GM12891 (cell line): Measurements from ENCODE around the gene RANBP10.

ENCODE experiments used
- DNase-seq: peaks from one replicate; pipeline ENCODE4 v3.0.0; 2011; ENCODE audit warnings: low spot score; ENCODE audit not compliant: insufficient read length
- FAIRE-seq: peaks from 2 replicates; lab custom pipeline; 2011; peaks lifted over from hg19 to GRCh38; lab: Jason Lieb, UNC
- PAX5 ChIP-seq: IDR thresholded peaks from 2 replicates; pipeline ENCODE4 v1.6.1; 2011; ENCODE audit warnings: low read length, moderate library complexity, mild to moderate bottlenecking; ENCODE audit not compliant: insufficient read depth, severe bottlenecking
- POLR2A ChIP-seq: IDR thresholded peaks from 2 replicates; pipeline ENCODE4 v1.6.1; 2011; ENCODE audit warnings: low read depth, low read length, control low read depth
- POLR2AphosphoS5 ChIP-seq: IDR thresholded peaks from 2 replicates; pipeline ENCODE4 v1.6.1; 2011; ENCODE audit warnings: low read depth, low read length, control low read depth
- POU2F2 ChIP-seq: IDR thresholded peaks from 2 replicates; pipeline ENCODE4 v1.6.1; 2011; ENCODE audit warnings: low read depth, mild to moderate bottlenecking, control low read depth, low read length, moderate library complexity
- SPI1 ChIP-seq: IDR thresholded peaks from 2 replicates; pipeline ENCODE4 v1.6.1; 2011; ENCODE audit warnings: low read depth, low read length, control low read depth
- TAF1 ChIP-seq: IDR thresholded peaks from 2 replicates; pipeline ENCODE4 v1.6.1; 2011; ENCODE audit warnings: low read depth, low read length, control low read depth

RANBP10 gene

GRCh38 chr16:67804853-67805542 is 1.4 kb downstream of the RANBP10 start:
- no peak for DNase-seq
- peak; percentile 20 for FAIRE-seq
- TF ChIP-seq TAF1 (no peak), POLR2AphosphoS5 (no peak), PAX5 (no peak), POLR2A (no peak)

DNA sequence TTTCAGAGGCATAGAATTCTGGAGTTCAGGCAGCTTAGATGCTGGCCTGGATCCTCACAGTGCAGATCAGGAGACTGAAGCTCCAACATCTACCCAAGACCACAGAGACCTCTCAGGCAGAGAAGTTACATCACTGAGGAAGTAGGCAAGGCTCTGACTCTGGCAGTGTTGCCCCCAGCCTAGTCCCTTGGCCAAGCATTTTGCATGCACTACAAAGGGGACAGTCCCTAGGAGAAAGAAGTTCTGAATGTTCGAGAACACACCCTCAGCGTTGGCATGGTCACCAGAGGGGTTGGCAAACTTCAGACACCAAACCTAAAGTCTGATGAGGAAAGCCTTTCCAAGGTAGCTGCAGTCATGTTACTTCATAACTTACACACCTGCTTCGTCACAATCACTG is 2.5 kb downstream of the RANBP10 start:
- TF ChIP-seq PAX5 (no peak), SPI1 (peak; percentile 47), POU2F2 (peak; percentile 75)
- FAIRE-seq (peak; percentile 54), DNase-seq (no peak)

DNA sequence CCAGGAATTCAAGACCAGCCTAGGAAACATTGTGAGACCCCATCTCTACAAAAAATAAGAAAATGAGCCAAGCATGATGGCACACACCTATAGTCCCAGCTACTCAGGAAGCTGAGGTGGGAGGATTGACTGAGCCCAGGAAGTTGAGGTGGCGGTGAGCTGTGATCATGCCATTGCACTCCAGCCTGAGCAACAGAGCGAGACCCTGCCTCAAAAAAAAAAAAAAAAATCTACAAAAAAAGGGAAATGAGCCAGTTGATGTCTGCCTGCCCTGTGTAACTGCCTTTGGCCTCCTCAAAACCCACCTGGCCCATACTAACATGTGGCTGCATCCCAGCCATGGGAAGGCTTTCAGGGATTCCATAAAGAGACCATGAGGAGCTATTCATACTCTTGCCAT is 4.5 kb downstream of the RANBP10 start:
- DNase-seq (no peak), FAIRE-seq (peak; percentile 74)
- TF ChIP-seq SPI1: peak; percentile 89
- TF ChIP-seq POLR2A: no peak
- TF ChIP-seq PAX5: peak; percentile 82
- no peak for TF ChIP-seq TAF1

GRCh38 chr16:67801241-67801640 is 5.1 kb downstream of the RANBP10 start:
- no peak for DNase-seq
- no peak for TF ChIP-seq SPI1
- no peak for TF ChIP-seq TAF1
- TF ChIP-seq PAX5: no peak
- TF ChIP-seq POLR2AphosphoS5: no peak
- FAIRE-seq: no peak

DNA sequence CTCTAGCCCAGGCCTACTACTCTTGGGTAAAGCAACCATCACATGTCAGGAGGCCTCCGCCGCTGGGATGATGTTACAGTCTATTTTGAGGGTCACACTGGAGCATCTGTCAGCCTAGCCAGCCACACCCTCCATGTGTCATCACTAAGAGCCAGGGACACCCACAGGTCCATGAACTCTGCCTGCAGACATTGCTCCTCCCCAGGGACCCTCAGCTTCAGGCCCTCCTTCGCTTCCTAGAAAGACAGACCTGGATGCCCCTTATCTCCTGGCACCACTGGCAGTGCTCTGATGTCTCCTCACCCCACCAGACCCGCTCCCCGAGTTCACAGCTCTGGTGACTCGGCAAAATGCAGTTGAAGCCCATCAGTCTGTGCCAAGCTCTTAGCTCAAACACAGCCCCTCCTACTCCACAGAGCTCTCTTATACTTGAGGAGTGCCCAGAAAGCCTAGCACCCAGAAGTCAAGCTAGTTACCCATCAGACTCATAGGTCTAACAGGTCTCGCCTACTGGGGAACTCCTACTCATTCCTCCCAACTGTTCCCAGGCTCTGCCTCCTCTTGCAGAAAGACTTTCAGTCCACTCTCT is 5.9 kb downstream of the RANBP10 start:
- DNase-seq (no peak), FAIRE-seq (no peak)

DNA sequence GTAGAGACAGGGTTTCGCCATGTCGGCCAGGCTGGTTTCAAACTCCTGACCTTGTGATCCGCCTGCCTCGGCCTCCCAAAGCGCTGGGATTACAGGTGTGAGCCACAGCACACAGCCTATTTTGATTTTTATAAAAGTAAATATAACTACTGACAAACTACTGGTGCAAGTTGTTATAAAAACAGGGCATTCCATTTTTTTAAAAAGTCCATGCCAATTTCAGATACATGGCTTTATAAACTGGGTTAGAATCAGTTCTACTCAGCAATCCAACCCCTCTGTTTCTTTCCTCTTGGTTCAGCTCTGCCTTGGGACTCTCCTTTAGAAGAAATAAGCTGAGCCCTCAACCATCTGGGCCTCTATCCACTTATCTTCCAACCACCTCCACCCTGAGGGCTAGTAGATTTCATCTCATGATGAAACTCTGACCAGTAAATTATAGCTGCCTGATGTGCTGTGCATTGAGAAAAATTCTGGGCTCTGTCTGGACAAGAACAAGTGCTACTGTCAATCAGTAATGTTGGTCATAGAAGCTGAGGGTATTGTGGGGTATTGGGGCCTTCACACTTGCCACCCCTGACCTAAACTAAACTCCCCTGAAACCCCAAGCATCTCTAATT is 10.2 kb downstream of the RANBP10 start:
- no peak for FAIRE-seq
- TF ChIP-seq SPI1 (no peak), TAF1 (no peak), PAX5 (no peak), POLR2AphosphoS5 (no peak), POU2F2 (no peak), POLR2A (no peak)
- DNase-seq: no peak

More for the DNA sequence above, 5.9 kb downstream of the RANBP10 start:
- TF ChIP-seq POLR2A (no peak), POU2F2 (no peak), POLR2AphosphoS5 (no peak), PAX5 (no peak), SPI1 (no peak), TAF1 (no peak)

DNA sequence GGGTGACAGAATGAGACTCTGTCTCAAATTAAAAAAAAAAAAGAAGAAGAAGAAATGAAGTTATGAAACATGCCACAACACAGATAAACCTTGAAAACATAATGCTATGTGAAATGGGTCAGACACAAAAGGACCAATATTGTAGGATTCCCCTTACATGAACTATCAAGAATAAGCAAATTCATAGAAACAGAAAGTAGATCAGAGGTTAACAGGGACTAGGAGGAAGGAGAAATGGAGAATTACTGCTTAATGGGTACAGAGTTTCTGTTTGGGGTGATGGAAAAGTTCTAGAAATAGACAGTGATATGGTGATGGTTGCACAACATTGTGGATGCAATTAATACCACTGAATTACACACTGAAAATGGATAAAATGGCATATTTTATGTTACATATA is 16.3 kb downstream of the RANBP10 start:
- FAIRE-seq: no peak
- no peak for DNase-seq
- TF ChIP-seq POLR2A (no peak), POU2F2 (no peak), TAF1 (no peak), POLR2AphosphoS5 (no peak), PAX5 (no peak), SPI1 (no peak)

- TF ChIP-seq TAF1 (no peak), POLR2A (no peak), SPI1 (no peak), POU2F2 (0 out of 2 replicates have a peak, but pooled peaks have one; percentile 55), PAX5 (no peak)
- FAIRE-seq: no peak
- no peak for DNase-seq
Measured at GRCh38 chr16:67786491-67786890, 19.9 kb downstream of the RANBP10 start.

DNA sequence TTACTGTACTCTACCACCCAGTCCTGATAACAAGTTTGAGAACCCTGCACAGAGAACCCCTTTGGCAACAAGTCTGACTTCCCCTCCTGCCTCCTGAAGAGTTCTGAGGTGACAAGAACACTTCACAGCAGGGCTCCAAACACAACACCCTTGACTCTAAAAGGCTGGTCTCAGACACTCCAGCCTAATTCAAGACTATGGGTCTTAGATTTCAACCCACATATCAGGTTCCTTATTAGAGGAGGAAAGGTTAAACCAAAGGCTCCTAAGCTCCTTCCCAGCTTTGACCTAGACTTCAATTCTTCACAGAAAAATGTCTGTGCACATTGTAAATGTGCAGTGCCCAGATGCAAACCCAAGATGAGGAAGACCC is 23.0 kb downstream of the RANBP10 start:
- FAIRE-seq: no peak
- TF ChIP-seq SPI1 (no peak), POU2F2 (no peak), POLR2A (no peak), PAX5 (no peak), TAF1 (no peak), POLR2AphosphoS5 (no peak)
- DNase-seq: no peak
